AG08395 (cell line): ENCODE data around the gene COA8.

Source experiments
- DNase-seq: peaks from one replicate; pipeline ENCODE4 v3.0.0; 2012; ENCODE audit warnings: mixed read lengths, low spot score

COA8 gene, protein sequence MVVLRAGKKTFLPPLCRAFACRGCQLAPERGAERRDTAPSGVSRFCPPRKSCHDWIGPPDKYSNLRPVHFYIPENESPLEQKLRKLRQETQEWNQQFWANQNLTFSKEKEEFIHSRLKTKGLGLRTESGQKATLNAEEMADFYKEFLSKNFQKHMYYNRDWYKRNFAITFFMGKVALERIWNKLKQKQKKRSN

GRCh38 chr14:103562429-103563225, at the start of gene COA8, which contains the start of gene BAG5:
TSS of gene COA8 (plus strand) at chr14:103562960. CDS start at chr14:103563002, 42 bp downstream.
TSS of gene BAG5 (minus strand) at chr14:103562657. CDS start at chr14:103561164, 1,493 bp downstream.
- peak; percentile 91 for DNase-seq

DNA sequence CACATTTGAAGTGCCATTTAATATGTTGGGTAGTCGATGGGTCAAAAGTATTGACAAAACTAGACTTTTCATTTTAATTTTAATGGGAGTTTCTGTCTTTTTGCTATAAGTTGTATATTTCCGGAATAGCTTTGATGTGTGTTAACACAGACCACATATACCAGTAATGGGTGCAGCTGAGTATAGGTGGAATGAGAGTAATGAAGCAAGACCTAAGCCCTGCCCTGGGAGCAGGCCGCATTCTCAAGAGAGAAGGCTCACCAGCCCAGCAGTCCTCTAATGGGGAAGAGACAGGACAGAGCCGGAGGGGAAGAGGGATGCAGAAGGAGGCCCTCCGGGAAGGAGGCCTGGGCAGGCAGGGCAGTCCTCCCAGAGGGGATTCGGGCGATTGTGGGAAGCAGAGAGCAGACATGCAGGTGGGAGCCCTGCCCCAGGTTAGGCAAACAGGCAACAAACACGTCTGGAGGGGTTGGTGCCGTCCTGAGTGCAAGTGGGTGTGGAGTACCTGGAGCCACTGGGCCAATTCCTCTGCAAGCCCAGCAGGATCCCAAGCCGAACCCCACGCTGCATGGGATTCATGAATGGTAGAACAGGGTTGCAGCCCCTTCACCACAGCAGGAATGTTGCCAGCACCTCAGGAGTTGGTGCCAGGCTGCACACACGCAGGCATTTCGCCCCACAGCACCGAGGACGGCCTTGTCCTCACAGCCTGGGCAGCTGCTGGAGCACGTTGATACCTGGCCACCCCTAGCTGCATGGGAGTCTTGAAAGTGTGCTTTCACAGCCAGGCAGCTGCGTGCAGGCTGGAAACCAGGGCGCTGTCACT, 48.0 kb upstream of the COA8 start:
- no peak for DNase-seq

DNA sequence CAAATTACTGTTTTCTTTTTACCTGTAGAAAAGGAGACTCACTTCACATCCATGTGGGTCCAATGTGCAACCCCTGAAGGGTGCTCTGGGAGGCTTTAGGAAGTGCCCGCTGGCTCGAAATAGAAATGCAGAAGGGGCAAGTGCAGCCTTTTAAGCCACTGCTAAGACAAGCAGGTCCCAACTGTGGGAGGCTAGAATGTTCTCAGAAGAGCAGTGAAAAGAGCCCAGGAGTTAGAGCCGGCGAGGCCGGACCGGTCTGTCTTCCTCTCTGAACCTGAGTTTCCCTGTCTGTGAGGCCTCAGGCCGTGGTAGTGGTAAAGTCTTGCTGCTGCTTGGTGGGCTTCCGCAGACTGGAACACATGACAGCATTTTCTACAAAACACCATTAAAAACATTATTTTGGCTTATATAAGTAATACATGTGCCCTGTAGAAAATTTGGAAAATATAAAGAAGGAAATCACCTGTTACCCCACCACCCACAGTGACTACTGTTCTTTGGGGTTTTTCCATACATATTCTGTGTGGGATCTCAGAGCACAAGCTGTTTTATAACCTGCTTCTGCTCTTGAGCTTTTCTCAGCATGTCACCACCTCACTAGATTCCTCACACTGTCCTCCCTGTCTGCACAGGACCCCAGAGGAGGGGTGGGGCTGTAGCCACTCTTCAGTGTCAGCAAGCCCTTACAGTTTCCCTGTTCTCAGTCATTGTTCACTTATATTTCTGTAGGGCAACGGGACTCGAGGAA, 46.2 kb upstream of the COA8 start:
- DNase-seq, result no peak

DNA sequence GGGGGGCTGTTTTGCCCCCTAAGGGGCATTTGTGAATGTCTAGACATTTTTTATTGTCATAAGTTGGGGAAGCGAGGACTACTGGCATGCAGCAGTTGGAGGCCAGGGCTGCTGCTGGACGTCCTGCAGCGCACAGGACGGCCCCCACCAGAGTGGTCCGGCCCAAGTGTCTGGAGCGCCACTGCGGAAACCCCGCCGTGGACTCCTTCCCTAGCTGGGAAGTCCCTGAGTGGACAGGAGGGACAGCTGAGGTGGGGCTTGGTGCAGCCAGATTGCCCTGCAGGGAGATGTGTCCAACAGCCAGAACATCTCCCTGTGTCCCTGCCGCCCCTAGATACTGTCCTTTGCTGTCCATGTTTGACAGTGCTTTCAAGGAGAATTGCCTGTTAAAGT, 45.6 kb upstream of the COA8 start:
- DNase-seq, result no peak

DNA sequence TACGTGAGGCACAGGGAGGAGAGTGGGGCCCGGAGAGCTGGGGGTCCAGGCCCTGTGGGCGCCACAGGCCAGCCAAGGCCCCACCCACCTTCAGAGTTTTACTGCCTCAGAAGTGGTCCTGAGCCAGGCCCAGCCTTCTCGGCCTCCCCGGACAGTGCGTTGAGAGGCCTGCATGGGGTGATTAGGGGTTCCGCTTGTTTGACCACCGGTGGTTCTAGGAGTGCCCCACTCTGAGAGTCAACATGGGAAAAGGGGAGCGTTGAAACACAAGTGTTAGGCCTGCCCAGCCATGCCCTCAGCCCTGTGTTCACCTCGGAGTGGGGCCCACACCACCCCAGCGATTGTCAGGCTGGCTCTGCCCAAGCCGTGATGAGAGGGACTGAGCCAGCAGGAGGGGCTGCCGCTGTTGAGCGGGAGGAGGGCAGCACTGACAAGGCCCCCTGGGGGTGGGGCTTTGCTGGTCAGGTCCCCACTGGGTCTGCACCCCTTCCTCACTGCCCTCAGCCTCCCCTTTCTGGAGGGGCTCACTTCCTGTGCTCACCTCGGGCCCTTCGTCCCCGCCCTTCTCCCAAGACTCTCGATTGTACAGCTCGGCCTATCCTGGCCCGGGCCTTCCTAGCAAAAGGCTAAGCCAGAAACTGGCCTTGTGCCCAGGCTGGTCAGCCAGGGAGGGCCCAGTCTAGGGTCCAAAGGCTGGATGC, 44.9 kb upstream of the COA8 start:
- peak; percentile 19 for DNase-seq

GRCh38 chr14:103518422-103519042, 44.2 kb upstream of the COA8 start:
- peak; percentile 80 for DNase-seq

GRCh38 chr14:103519043-103519836, 43.5 kb upstream of the COA8 start:
- DNase-seq, result no peak

DNA sequence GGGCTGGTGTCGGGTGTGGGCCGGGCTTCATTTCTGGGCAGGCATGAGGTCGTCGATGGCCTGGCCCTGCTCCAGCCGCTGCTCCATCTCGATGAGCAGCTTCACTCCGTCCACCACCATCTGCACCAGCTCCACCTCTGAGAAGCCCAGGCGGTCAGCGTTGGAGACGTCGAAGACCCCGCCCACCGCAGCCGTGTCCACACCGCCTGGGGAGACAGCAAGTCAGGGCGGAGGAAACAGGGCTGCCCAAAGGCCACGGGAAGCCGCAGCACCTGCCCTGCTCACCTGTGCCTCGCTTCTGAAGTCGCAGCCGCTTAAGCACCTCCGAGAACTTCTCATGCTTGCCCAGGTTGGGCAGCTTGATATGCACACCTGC, 42.9 kb upstream of the COA8 start:
- no peak for DNase-seq

- DNase-seq, result no peak
Observed at GRCh38 chr14:103520269-103520656, 42.5 kb upstream of the COA8 start.

GRCh38 chr14:103520657-103521437, 41.9 kb upstream of the COA8 start:
- peak; percentile 79 for DNase-seq

- no peak for DNase-seq
Observed at GRCh38 chr14:103521438-103521950, 41.3 kb upstream of the COA8 start.

DNA sequence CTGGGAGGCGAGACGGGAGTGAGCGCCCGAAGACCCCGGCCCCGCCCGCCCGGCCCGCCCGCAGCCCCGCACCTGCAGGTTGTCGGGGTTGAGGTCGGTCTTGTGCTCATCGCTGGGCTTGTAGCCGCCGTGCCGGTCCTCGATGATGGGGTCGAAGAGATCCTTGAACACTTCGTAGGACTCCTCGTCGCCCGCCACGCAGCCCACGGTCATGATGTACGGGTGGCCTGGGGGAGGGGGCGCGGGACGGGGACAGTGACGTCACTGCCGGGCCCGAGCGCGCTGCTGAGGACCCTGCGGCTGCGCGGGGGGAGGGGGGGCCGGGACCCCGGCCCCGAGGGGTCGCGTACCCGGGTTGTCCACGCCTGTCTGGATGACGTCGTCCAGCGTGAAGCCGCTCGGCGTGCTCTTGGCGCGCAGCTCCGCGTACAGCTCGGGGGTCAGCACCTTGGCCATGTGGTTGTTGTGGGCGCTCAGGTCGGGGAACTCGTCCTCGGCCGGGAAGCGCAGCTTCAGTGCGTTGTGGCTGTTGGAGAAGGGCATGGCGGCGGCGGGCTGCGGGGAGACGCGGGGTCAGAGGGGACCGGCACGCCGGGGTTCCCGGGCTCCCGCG, 40.7 kb upstream of the COA8 start:
- DNase-seq, result no peak

- DNase-seq, result peak; percentile 85
Observed at GRCh38 chr14:103522649-103523574, 39.8 kb upstream of the COA8 start, which contains the start of gene CKB. TSS of gene CKB (minus strand) at chr14:103522830. CDS start at chr14:103522493, 337 bp downstream.

DNA sequence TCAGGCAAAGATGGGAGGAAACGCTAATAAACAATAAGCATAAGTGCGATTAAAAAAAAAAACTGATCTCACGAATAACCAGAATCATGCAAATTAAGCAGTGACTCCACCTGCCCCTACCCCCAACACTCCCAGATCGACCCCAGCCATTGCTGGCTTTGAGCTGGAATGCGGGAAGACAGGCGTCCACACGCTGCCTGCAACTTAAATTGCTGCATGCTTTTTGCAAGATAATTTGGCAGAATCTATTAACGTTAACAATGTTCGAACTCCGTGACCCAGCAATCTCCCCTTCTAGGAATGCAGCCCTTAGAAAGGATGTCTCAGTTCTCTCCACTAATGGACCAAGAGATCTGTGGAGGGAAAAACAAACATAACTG, 39.2 kb upstream of the COA8 start:
- DNase-seq, result no peak

GRCh38 chr14:103524002-103524935, 38.5 kb upstream of the COA8 start:
- no peak for DNase-seq
